ENCODE measurements around the gene MAPK11. TPM values are rescaled to one million over a fixed set of nuclear protein-coding genes. Genes with fewer than 3 reads are reported as not detected.

MAPK11 gene
- total RNA-seq, 4 donors from 2014 or later, result 6.2 to 53.5 (median 13.1) TPM

GRCh38 chr22:50303515-50303847, 33.3 kb upstream of the MAPK11 start:
- no peak for TF ChIP-seq CTCF (IDR thresholded peaks at IDR 0.05; ENCODE audit: low read depth)

- TF ChIP-seq CTCF (IDR thresholded peaks at IDR 0.05; ENCODE audit: low read depth), result no peak
These were observed 32.4 kb upstream of the MAPK11 start for GRCh38 chr22:50302564-50302963.

- TF ChIP-seq CTCF (IDR thresholded peaks at IDR 0.05; ENCODE audit: low read depth), result no peak
These were observed 31.9 kb upstream of the MAPK11 start for GRCh38 chr22:50302041-50302541.

- TF ChIP-seq CTCF (IDR thresholded peaks at IDR 0.05; ENCODE audit: low read depth), result no peak
These were observed 31.4 kb upstream of the MAPK11 start for GRCh38 chr22:50301581-50301991.

- TF ChIP-seq CTCF (IDR thresholded peaks at IDR 0.05; ENCODE audit: low read depth), result no peak
These were observed 30.6 kb upstream of the MAPK11 start for GRCh38 chr22:50300620-50301257.

- TF ChIP-seq CTCF (IDR thresholded peaks at IDR 0.05; ENCODE audit: low read depth), result no peak
These were observed 29.8 kb upstream of the MAPK11 start for GRCh38 chr22:50299785-50300619.
